Heart left ventricle (tissue), 16 donors: ENCODE measurements around the gene CGAS. TPM values are rescaled to one million over a fixed set of nuclear protein-coding genes. Genes with fewer than 3 reads are reported as not detected.
"Not testable (repeated sequence)": the region's sequence is repeated elsewhere in the genome, so short reads cannot be mapped to it uniquely, and the experiment has no call there.

Source experiments
- ATAC-seq, 4 donors: fragments of 200-7000 bp; cut with Tn5 transposase; one replicate each; pipeline ENCODE4 v1.9.1; 2020 to 2022; ENCODE audit warnings: moderate library complexity in 4 of 4, mild to moderate bottlenecking in 3 of 4, moderate number of reproducible peaks in 1 of 4
- DNase-seq, 5 donors: peaks; one replicate each; pipeline ENCODE4 v3.0.0-alpha.2; 2020
- H3K27ac ChIP-seq, 12 donors: fragments of 200-600 bp; sonication (generic) in 4 of 12; one replicate each; pipeline versions ENCODE4 v1.5.0 to v1.8.0; 2016 to 2022; ENCODE audit warnings: mild to moderate bottlenecking in 2 of 12
- H3K27me3 ChIP-seq, 9 donors: fragments of 200-600 bp; sonication (generic) in 2 of 9; one replicate each; pipeline versions ENCODE4 v1.5.1 to v1.8.0; 2016 to 2022; ENCODE audit warnings: mild to moderate bottlenecking in 3 of 9
- H3K36me3 ChIP-seq, 9 donors: fragments of 200-600 bp; sonication (generic) in 2 of 9; one replicate each; pipeline versions ENCODE4 v1.5.0 to v1.8.0; 2018 to 2022; ENCODE audit warnings: mild to moderate bottlenecking in 2 of 9
- H3K4me1 ChIP-seq, 12 donors: fragments of 200-600 bp; sonication (generic) in 4 of 12; one replicate each; pipeline versions ENCODE4 v1.5.0 to v1.8.0; 2016 to 2022; ENCODE audit warnings: mild to moderate bottlenecking in 3 of 12
- H3K4me3 ChIP-seq, 12 donors: fragments of 200-600 bp; sonication (generic) in 4 of 12; one replicate each; pipeline versions ENCODE4 v1.5.0 to v1.8.0; 2017 to 2022; ENCODE audit warnings: mild to moderate bottlenecking in 9 of 12, moderate library complexity in 4 of 12
- H3K9me3 ChIP-seq, 12 donors: fragments of 200-600 bp; sonication (generic) in 4 of 12; one replicate each; pipeline versions ENCODE4 v1.5.0 to v1.8.0; 2016 to 2022; ENCODE audit warnings: mild to moderate bottlenecking in 1 of 12
- POLR2A ChIP-seq, 2 donors: fragments of 450-650 bp; IDR thresholded peaks; one replicate each; pipeline ENCODE4 v1.6.1; 2017; ENCODE audit warnings: antibody characterized with exemption in 2 of 2, mild to moderate bottlenecking in 2 of 2, moderate library complexity in 2 of 2
- WGBS, 4 donors: extraction: QIAGEN DNeasy Blood & Tissue Kit in 2 of 4; methylation state at CpG; one replicate each; pipeline versions ENCODE4 v1.1.5 to v1.1.7; 2013 to 2018; 5-methylcytosine and 5-hydroxymethylcytosine counted together
- intact Hi-C, 10 donors: fragments of 100-400 bp; cut with DNase I; formaldehyde crosslinking; loops; one replicate each; pipeline versions ENCODE4 v1.11.1 to v1.14.2; 2022
- polyA plus RNA-seq, 2 donors: library from polyadenylated mRNA; stranded (reverse); fragments of 200-250 nt; gene quantifications; one replicate each; pipeline ENCODE4 v1.2.3, GENCODE V29; 2013
- total RNA-seq, 9 donors: library from RNA; depleted of rRNA in 2 of 9; stranded (reverse); fragments of >200 nt in 2 of 9; fragmentation: NEBNext Ultra II Directional in 3 of 9; extraction: Animal tissue kit (Norgen Biotek cat#: 25700) in 3 of 9; gene quantifications; one replicate each; pipeline versions ENCODE4 v1.1.0 to v1.2.4, GENCODE V29; 2016 to 2023
- TF ChIP-seq, protein P1 (sequence below), 12 donors: fragments of 200-600 bp; sonication (generic) in 4 of 12; IDR thresholded peaks; one replicate each; pipeline versions ENCODE4 v1.5.0 to v1.8.0; 2018 to 2022; ENCODE audit warnings: antibody characterized with exemption in 12 of 12, mild to moderate bottlenecking in 5 of 12
- donor health status: ischemic (EF 13 %, LVEDD 7.1; RV severe dilation, severe dysfunction).
- donor health status: healthy with polysubstance abuse.
- donor health status: DM: no; HTN: yes; CAD: no.
- donor health status: DM: no; HTN: no; CAD: no.
- donor health status: ischemic (EF 25% LVEDD 6.9; RV normal size, moderate dysfunction).
- donor health status: ischemic (EF 25% LVEDD 5.7; RV mildly dilated, moderate dysfunction).
- donor health status: healthy.
- donor health status: DM: yes; HTN: yes; CAD: no.
- donor health status: ischemic (EF 35%, LVEDD 5.7; RV mildly dilated, moderate dysfunction).
- donor health status: nonischemic (EF 11% LVEDD 7.7; RV severe dilation, severe dysfunction).
- donor health status: DM: yes; HTN: yes; CAD: no.
- donor health status: PGD.
- donor health status: ischemic (EF 29% LVEDD 5.4; RV normal size, mild dysfunction).
- donor health status: nonischemic (EF 23%, LVEDD 6.1; RV moderate dilation, normal function).

The CGAS gene
- total and polyA plus RNA-seq, 11 donors = 0.38 to 7.6 (median 1.1) TPM

GRCh38 chr6:73471686-73472290 is 19.7 kb upstream of the CGAS start:
- no peak for ATAC-seq
- no peak for TF ChIP-seq POLR2A (IDR thresholded peaks at IDR 0.05)
- TF ChIP-seq, protein P1, sequence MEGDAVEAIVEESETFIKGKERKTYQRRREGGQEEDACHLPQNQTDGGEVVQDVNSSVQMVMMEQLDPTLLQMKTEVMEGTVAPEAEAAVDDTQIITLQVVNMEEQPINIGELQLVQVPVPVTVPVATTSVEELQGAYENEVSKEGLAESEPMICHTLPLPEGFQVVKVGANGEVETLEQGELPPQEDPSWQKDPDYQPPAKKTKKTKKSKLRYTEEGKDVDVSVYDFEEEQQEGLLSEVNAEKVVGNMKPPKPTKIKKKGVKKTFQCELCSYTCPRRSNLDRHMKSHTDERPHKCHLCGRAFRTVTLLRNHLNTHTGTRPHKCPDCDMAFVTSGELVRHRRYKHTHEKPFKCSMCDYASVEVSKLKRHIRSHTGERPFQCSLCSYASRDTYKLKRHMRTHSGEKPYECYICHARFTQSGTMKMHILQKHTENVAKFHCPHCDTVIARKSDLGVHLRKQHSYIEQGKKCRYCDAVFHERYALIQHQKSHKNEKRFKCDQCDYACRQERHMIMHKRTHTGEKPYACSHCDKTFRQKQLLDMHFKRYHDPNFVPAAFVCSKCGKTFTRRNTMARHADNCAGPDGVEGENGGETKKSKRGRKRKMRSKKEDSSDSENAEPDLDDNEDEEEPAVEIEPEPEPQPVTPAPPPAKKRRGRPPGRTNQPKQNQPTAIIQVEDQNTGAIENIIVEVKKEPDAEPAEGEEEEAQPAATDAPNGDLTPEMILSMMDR (IDR thresholded peaks at IDR 0.05) = no peak
- H3K36me3 ChIP-seq = peaks cover 0 to 100% (median 100%) of the 10 kb centered on the region in 9 donors
- WGBS, 4 donors = 82 to 90% (median 88%) methylated on average over 2 of the region's 2 CpGs
- H3K4me3 ChIP-seq = no peak overlapping the region
- no peaks in the 10 kb centered on the region for H3K9me3 ChIP-seq
- peaks cover 0 to 22% (median 0%) of the 10 kb centered on the region in 12 donors for H3K4me1 ChIP-seq
- no peaks in the 10 kb centered on the region for H3K27me3 ChIP-seq
- intact Hi-C loops = no loop called here
- DNase-seq = no peak
- H3K27ac ChIP-seq = peak overlapping the region in 1 of 12 donors; percentile 76

- intact Hi-C loops = no loop called here
- 0 to 1% (median 0%) methylated on average over 33 to 55 of the region's 55 CpGs for WGBS, 4 donors
Observed at GRCh38 chr6:73461537-73462350, 9.6 kb upstream of the CGAS start, which contains the start of gene MTO1. TSS of gene MTO1 (plus strand) at chr6:73461737. CDS start at chr6:73461855, 118 bp downstream.

DNA sequence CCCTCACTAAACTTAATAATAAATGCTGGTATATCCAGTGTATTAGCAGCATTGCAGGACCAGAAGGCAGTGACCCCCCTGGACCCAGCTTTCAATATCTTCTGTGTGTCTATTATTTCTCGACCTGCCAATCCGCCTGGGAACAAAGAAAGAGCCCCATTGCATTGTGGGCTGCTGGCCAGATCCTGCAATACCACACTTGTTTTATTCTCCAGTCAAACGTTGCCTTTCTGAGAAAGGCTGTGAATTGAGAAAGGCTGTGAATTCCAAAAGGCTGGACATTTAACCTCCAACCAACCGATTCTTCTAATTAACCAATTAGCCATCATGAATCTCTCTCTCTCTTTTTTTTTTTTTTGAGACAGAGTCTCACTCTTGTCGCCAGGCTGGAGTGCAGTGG is 8.0 kb upstream of the CGAS start:
- TF ChIP-seq, protein P1 (IDR thresholded peaks at IDR 0.05) = no peak
- TF ChIP-seq POLR2A (IDR thresholded peaks at IDR 0.05) = no peak
- WGBS, 4 donors = 68 to 83% (median 69%) methylated on average over 5 of the region's 5 CpGs
- H3K36me3 ChIP-seq = peaks cover 0 to 14% (median 8%) of the 10 kb centered on the region in 9 donors
- no peaks in the 10 kb centered on the region for H3K27me3 ChIP-seq
- H3K4me3 ChIP-seq = no peak overlapping the region
- DNase-seq = no peak
- H3K27ac ChIP-seq = no peak overlapping the region
- intact Hi-C loops = no loop called here
- no peaks in the 10 kb centered on the region for H3K9me3 ChIP-seq
- ATAC-seq = no peak
- H3K4me1 ChIP-seq = peaks cover 0 to 43% (median 19%) of the 10 kb centered on the region in 12 donors

More at GRCh38 chr6:73461537-73462350, 9.6 kb upstream of the CGAS start, which contains the start of gene MTO1:
- ATAC-seq (peak; percentile 92 to 99 (median 98)), DNase-seq (peak; percentile 85 to 94 (median 90))
- TF ChIP-seq, protein P1 (IDR thresholded peaks at IDR 0.05) = no peak
- TF ChIP-seq POLR2A (IDR thresholded peaks at IDR 0.05) = peak in 1 of 2 donors; percentile 43
- peaks cover 0 to 30% (median 17%) of the 10 kb centered on the region in 9 donors for H3K36me3 ChIP-seq
- peak within 1 kb of the TSS; percentile 73 to 99 (median 95) for H3K27ac ChIP-seq
- peak within 1 kb of the TSS; percentile 72 to 98 (median 84) for H3K4me3 ChIP-seq
- no peaks in the 10 kb centered on the region for H3K9me3 ChIP-seq
- H3K4me1 ChIP-seq = peaks cover 0 to 30% (median 19%) of the 10 kb centered on the region in 12 donors
- H3K27me3 ChIP-seq = no peaks in the 10 kb centered on the region

- intact Hi-C loops, H3K27me3 ChIP-seq, ATAC-seq, DNase-seq, H3K4me3 ChIP-seq, H3K9me3 ChIP-seq, H3K27ac ChIP-seq: not testable (repeated sequence)
- Histone ChIP-seq H3K4me1 (peaks cover 0 to 48% (median 19%) of the 10 kb centered on the region in 12 donors), H3K36me3 (peaks cover 0 to 11% (median 6%) of the 10 kb centered on the region in 9 donors)
- WGBS, 4 donors = 77 to 87% (median 83%) methylated on average over 7 of the region's 7 CpGs
Observed at GRCh38 chr6:73459474-73459873, 7.4 kb upstream of the CGAS start.
